Prostate gland (tissue), 2 donors: ENCODE data around the gene NPEPL1. TPM values are rescaled to one million over a fixed set of nuclear protein-coding genes. Genes with fewer than 3 reads are reported as not detected.
"Not testable (repeated sequence)": the region's sequence is repeated elsewhere in the genome, so short reads cannot be mapped to it uniquely, and the experiment has no call there.

Source experiments
- DNase-seq: peaks from one replicate; pipeline ENCODE4 v3.0.0-alpha.2; 2019; ENCODE audit warnings: low spot score
- H3K27ac ChIP-seq, 2 donors: fragments of 200-600 bp; sonication (generic); 2 replicates each; pipeline ENCODE4 v1.5.1; 2017 to 2019
- H3K27me3 ChIP-seq: fragments of 200-600 bp; sonication (generic); replicated peaks from 2 replicates; pipeline ENCODE4 v1.5.1; 2019; ENCODE audit not compliant: insufficient read depth
- H3K36me3 ChIP-seq, 2 donors: fragments of 200-600 bp; sonication (generic); 1 replicate in 1 of 2; 2 replicates in 1 of 2; pipeline versions ENCODE4 v1.5.1 to v1.8.1; 2017 to 2019
- H3K4me1 ChIP-seq: fragments of 200-600 bp; sonication (generic); replicated peaks from 2 replicates; pipeline ENCODE4 v1.5.1; 2019
- H3K4me3 ChIP-seq, 2 donors: fragments of 200-600 bp; sonication (generic); 2 replicates each; pipeline ENCODE4 v1.5.1; 2017 to 2019
- H3K9me3 ChIP-seq: fragments of 200-600 bp; sonication (generic); 2 replicates; pipeline ENCODE4 v1.5.1; 2017
- CTCF ChIP-seq, 4 experiments: fragments of 200-600 bp in 2 of 4; fragments of 450-650 bp in 2 of 4; sonication (generic) in 2 of 4; IDR thresholded peaks; 1 replicate in 3 of 4; 2 replicates in 1 of 4; pipeline ENCODE4 v1.5.1; 2016 to 2019; ENCODE audit warnings: antibody characterized with exemption in 4 of 4, mild to moderate bottlenecking in 2 of 4, moderate library complexity in 2 of 4
- POLR2A ChIP-seq: fragments of 450-650 bp; IDR thresholded peaks from one replicate; pipeline ENCODE4 v1.6.1; 2016; ENCODE audit warnings: antibody characterized with exemption, mild to moderate bottlenecking
- POLR2AphosphoS5 ChIP-seq: sonication (generic); formaldehyde crosslinking; IDR thresholded peaks from one replicate; pipeline ENCODE4 v1.6.1; 2017; ENCODE audit warnings: antibody characterized with exemption
- WGBS: methylation state at CpG from one replicate; pipeline ENCODE4 v1.1.5; 2018; 5-methylcytosine and 5-hydroxymethylcytosine counted together
- intact Hi-C: fragments of 100-400 bp; cut with DNase I; formaldehyde crosslinking; loops from one replicate; pipeline ENCODE4 v1.14.2; 2022
- total RNA-seq, 2 donors: library from RNA; depleted of rRNA; stranded (reverse); fragments of >200 nt; gene quantifications; one replicate each; pipeline ENCODE4 v1.1.0, GENCODE V29; 2016

NPEPL1 gene
- total RNA-seq, 2 donors from 2014 or later, result 25.7 to 63.1 TPM

GRCh38 chr20:58755062-58755697 is 62.6 kb downstream of the NPEPL1 start:
- intact Hi-C loops, result no loop called here
- no peak for TF ChIP-seq POLR2A
- no peak for TF ChIP-seq CTCF (IDR thresholded peaks at IDR 0.05)
- no peak for TF ChIP-seq POLR2AphosphoS5
- 93% methylated on average over 18 of the region's 18 CpGs for WGBS
- Histone ChIP-seq H3K4me1 (no peaks in the 10 kb centered on the region), H3K36me3 (no peaks in the 10 kb centered on the region), H3K27me3 (no peaks in the 10 kb centered on the region), H3K27ac (no peak overlapping the region), H3K9me3 (no peaks in the 10 kb centered on the region), H3K4me3 (no peak overlapping the region)
- DNase-seq, result no peak

- 73% methylated on average over 28 of the region's 28 CpGs for WGBS
- no peak overlapping the region for H3K27ac ChIP-seq
- TF ChIP-seq POLR2AphosphoS5 (no peak), POLR2A (no peak), CTCF (IDR thresholded peaks at IDR 0.05) (no peak)
- intact Hi-C loops, result no loop called here
- H3K4me1 ChIP-seq, result no peaks in the 10 kb centered on the region
- no peaks in the 10 kb centered on the region for H3K27me3 ChIP-seq
- H3K36me3 ChIP-seq, result no peaks in the 10 kb centered on the region
- H3K4me3 ChIP-seq, result no peak overlapping the region
- no peaks in the 10 kb centered on the region for H3K9me3 ChIP-seq
- no peak for DNase-seq
Observed at GRCh38 chr20:58755766-58756449, 63.3 kb downstream of the NPEPL1 start.

- intact Hi-C loops, result no loop called here
- Histone ChIP-seq H3K27me3 (no peaks in the 10 kb centered on the region), H3K4me1 (no peaks in the 10 kb centered on the region), H3K36me3 (no peaks in the 10 kb centered on the region), H3K4me3 (no peak overlapping the region), H3K27ac (no peak overlapping the region), H3K9me3 (no peaks in the 10 kb centered on the region)
- WGBS, result 79% methylated on average over 7 of the region's 7 CpGs
- TF ChIP-seq CTCF (IDR thresholded peaks at IDR 0.05) (no peak), POLR2A (no peak)
- no peak for DNase-seq
Observed at GRCh38 chr20:58756450-58756775, 63.8 kb downstream of the NPEPL1 start.

DNA sequence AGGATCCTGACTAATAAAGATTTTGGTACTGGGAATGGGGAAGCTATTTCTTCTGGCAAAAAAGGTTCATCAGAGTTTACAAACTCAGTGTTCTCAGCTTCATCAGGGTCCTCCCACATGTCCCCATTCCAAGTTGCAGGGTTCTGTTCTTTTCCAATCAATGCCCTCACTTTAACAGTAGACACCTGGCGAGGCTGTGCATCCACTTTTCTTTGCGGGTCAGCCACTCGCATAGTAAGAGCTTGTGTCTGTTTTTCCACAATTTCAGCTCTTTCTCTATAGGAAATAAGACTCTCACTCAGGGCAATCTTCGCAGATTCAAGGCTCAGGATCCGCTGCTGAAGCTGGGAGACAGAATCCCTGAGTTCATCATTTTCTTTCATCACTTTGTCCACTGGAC is 65.0 kb downstream of the NPEPL1 start:
- 96% methylated on average over 5 of the region's 5 CpGs for whole genome bisulfite sequencing
- H3K36me3 ChIP-seq, DNase-seq, H3K27me3 ChIP-seq, H3K27ac ChIP-seq, H3K4me3 ChIP-seq, intact Hi-C loops, H3K9me3 ChIP-seq, H3K4me1 ChIP-seq: not testable (repeated sequence)

- H3K36me3 ChIP-seq, result no peaks in the 10 kb centered on the region
- intact Hi-C loops, result no loop called here
- no peak for TF ChIP-seq POLR2A
- TF ChIP-seq CTCF (IDR thresholded peaks at IDR 0.05), result no peak
- TF ChIP-seq POLR2AphosphoS5, result no peak
- no peaks in the 10 kb centered on the region for H3K4me1 ChIP-seq
- no peaks in the 10 kb centered on the region for H3K27me3 ChIP-seq
- H3K4me3 ChIP-seq, result no peak overlapping the region
- no peak overlapping the region for H3K27ac ChIP-seq
- 87% methylated on average over 3 of the region's 3 CpGs for WGBS
- H3K9me3 ChIP-seq, result no peaks in the 10 kb centered on the region
- DNase-seq, result no peak
Observed at GRCh38 chr20:58759947-58760346, 67.3 kb downstream of the NPEPL1 start.
